Measurements from ENCODE around the gene SURF1.

Gene SURF1

GRCh38 chr9:133304477-133305377 lies 51.6 kb downstream of the SURF1 start:
- Histone ChIP-seq H3K4me3 (replicated peaks; ENCODE audit: insufficient read depth, low read length) (no peak overlapping the region), H3K27ac (replicated peaks) (no peak overlapping the region), H3K27me3 (ENCODE audit: insufficient read depth, poor library complexity, severe bottlenecking) (peaks cover 5% of the 10 kb centered on the region)
- TF ChIP-seq, protein P1, sequence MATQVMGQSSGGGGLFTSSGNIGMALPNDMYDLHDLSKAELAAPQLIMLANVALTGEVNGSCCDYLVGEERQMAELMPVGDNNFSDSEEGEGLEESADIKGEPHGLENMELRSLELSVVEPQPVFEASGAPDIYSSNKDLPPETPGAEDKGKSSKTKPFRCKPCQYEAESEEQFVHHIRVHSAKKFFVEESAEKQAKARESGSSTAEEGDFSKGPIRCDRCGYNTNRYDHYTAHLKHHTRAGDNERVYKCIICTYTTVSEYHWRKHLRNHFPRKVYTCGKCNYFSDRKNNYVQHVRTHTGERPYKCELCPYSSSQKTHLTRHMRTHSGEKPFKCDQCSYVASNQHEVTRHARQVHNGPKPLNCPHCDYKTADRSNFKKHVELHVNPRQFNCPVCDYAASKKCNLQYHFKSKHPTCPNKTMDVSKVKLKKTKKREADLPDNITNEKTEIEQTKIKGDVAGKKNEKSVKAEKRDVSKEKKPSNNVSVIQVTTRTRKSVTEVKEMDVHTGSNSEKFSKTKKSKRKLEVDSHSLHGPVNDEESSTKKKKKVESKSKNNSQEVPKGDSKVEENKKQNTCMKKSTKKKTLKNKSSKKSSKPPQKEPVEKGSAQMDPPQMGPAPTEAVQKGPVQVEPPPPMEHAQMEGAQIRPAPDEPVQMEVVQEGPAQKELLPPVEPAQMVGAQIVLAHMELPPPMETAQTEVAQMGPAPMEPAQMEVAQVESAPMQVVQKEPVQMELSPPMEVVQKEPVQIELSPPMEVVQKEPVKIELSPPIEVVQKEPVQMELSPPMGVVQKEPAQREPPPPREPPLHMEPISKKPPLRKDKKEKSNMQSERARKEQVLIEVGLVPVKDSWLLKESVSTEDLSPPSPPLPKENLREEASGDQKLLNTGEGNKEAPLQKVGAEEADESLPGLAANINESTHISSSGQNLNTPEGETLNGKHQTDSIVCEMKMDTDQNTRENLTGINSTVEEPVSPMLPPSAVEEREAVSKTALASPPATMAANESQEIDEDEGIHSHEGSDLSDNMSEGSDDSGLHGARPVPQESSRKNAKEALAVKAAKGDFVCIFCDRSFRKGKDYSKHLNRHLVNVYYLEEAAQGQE (IDR thresholded peaks at IDR 0.05; ENCODE audit: insufficient replicate concordance, low read depth) = no peak
- TF ChIP-seq CTCF (IDR thresholded peaks at IDR 0.05; ENCODE audit: insufficient read depth, low read length) = no peak
- TF ChIP-seq GABPA (IDR thresholded peaks at IDR 0.05; ENCODE audit: low read depth) = no peak
- TF ChIP-seq SPI1 (IDR thresholded peaks at IDR 0.05; ENCODE audit: borderline replicate concordance, low read depth) = no peak
- TF ChIP-seq POLR2AphosphoS5 (IDR thresholded peaks at IDR 0.05; ENCODE audit: low read depth) = no peak
- no peak for DNase-seq (ENCODE audit: low read depth in 1 of 2, low spot score in 1 of 2)

- DNase-seq (ENCODE audit: low read depth in 1 of 2, low spot score in 1 of 2) = no peak
- TF ChIP-seq GABPA (IDR thresholded peaks at IDR 0.05; ENCODE audit: low read depth) (no peak), CTCF (IDR thresholded peaks at IDR 0.05; ENCODE audit: insufficient read depth, low read length) (no peak)
- Histone ChIP-seq H3K4me3 (replicated peaks; ENCODE audit: insufficient read depth, low read length) (no peak overlapping the region), H3K27me3 (ENCODE audit: insufficient read depth, poor library complexity, severe bottlenecking) (peaks cover 5% of the 10 kb centered on the region), H3K27ac (replicated peaks) (no peak overlapping the region)
Observed at GRCh38 chr9:133304158-133304470, 52.2 kb downstream of the SURF1 start.

DNA sequence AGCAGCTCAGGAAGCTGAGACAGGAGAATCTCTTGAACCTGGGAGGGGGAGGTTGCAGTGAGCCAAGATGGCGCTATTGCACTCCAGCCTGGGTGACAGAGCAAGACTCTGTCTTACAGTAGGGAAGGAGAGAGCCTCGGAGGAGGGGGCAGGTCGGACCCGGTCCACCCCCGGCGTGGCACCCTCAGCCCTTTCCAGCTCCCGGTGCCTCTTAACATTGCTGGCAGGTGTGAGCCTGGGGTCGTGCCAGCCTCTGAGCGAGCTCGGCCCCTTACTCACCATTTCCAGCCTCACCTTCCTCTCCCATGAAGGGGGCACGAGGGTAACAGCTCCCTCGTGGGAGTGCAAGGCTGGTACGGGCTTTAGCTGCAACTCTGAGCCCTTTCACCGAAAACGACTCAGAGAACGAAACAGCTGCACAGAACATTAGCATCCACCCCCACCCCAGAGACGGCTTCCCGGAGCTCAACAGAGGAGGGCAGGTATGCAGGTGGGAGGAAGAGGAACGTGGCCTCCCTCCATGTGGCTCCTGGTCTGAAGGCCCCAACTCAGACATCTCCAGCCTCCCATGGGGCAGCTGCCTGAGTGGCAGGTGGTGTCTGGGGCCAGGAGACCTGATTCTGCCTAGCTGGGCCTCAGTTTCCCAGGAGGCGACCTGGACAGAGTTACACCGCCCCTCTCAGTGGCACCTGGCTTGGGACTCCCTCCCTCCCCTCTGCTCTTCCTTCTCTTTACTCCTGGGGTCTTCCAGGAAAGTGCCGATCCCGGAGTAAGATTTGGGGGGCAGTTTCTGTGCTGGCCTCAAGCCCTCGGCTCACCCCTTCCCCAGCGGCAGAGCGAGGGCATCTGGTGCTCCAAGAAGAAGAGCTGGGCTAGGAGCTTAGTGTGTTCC lies 52.8 kb downstream of the SURF1 start:
- Histone ChIP-seq H3K27ac (replicated peaks) (no peak overlapping the region), H3K4me3 (replicated peaks; ENCODE audit: insufficient read depth, low read length) (no peak overlapping the region), H3K27me3 (ENCODE audit: insufficient read depth, poor library complexity, severe bottlenecking) (peaks cover 5% of the 10 kb centered on the region)
- no peak for TF ChIP-seq CTCF (IDR thresholded peaks at IDR 0.05; ENCODE audit: insufficient read depth, low read length)
- TF ChIP-seq, protein P1 (IDR thresholded peaks at IDR 0.05; ENCODE audit: insufficient replicate concordance, low read depth) = no peak
- TF ChIP-seq SPI1 (IDR thresholded peaks at IDR 0.05; ENCODE audit: borderline replicate concordance, low read depth) = no peak
- no peak for DNase-seq (ENCODE audit: low read depth in 1 of 2, low spot score in 1 of 2)

All from HL-60 (cell line).